NCI-H69 (cell line): ENCODE results near the gene EXOC4.
A peak's percentile ranks its signal among the peaks of the same experiment; 100 is the strongest.
"Not testable (repeated sequence)": the region's sequence is repeated elsewhere in the genome, so short reads cannot be mapped to it uniquely, and the experiment has no call there.

Source experiments
- DNase-seq: peaks from one replicate; lab custom pipeline; 2025; lab: John Stamatoyannopoulos, UW

EXOC4 gene

DNA sequence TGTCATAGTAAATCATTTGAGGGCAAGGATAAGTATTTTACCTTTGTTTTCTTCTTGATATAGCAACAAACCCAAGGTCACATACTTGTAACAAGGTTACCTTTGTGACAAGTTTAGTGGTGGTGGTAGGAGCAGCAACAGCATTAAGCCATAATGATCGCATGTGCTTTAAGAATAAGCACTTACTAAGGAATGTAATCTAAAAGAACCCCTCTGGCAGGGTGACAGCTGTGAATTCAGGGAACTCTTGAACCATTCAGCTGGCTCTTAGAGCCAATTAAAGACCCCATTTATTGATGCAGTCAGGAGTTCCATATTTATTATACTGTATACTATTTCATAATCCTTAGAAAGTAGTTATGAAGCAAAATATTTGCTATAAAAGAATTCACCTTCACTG is 370.8 kb downstream of the EXOC4 start:
- DNase-seq: peak; percentile 8

DNA sequence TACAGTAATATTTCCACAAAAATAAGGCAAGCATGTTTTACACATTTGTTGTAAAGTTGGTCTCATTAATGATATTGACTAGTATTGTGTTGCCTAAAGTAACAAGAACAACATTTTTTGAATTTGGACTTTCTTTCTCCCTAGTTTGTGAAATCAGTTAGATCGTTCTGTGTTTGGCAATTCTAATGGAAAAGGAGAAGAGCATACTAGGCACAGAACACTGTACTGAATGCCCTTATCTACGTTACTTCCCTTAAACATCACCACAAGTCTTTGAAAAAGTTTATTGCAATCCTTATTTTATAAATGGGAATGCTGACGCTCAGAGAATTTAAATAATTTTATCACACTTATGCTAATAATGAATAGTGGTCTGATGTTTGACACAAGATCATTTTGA is 372.2 kb downstream of the EXOC4 start:
- DNase-seq: no peak

DNA sequence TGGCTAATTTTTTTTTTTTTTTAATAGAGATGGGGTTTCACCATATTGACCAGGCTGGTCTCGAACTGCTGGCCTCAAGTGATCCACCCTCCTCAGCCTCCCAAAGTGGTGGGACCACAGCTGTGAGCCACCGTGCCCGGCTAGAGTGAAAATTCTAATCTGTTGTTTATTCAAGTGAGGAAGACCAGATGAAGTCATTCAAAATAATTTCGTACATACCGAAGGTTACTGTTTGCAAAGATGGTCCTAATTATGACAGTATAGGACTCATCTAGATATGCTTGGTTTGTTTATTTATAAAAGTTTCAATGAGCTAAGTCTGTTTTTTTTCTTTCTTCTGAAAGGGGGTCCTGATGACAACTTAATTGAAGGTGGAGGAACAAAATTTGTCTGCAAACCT is 376.8 kb downstream of the EXOC4 start:
- no peak for DNase-seq

DNA sequence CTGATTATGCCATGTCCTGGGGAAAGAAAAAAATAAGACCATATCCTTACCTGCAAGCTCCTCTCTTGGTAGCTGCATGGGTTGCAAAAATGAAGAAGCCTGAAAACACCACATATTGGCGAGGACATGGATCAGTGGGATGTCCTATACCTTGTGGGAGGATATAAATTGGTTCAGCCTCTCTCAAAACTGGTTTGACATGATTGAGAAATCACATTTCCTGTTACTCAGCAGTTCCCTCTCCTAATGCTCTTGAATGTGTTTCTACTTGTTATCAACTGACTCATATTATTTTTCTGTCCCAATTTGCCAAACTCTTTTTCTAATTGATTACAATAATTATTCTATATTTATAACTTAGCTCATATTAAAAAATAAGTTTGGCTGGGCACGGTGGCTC is 380.2 kb downstream of the EXOC4 start:
- DNase-seq: no peak

DNA sequence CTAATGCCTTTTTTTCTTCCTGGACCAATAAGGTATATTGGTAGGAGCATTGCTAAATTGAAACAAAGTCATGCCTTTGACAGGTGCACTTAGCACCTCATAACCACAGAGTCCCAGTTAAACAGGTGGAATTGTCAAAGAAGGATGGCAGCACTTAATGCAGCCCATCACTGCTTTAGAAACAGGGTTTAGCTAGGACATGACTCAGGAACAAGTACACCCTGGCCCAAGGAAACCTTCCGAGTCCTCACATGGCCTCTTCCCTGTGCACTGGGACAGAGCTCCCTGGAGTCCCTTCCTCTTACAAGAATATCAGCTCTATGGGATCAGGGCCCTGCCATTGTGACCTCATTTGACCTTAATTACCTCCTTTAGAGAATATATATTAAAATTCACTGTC is 382.7 kb downstream of the EXOC4 start:
- DNase-seq: no peak

DNA sequence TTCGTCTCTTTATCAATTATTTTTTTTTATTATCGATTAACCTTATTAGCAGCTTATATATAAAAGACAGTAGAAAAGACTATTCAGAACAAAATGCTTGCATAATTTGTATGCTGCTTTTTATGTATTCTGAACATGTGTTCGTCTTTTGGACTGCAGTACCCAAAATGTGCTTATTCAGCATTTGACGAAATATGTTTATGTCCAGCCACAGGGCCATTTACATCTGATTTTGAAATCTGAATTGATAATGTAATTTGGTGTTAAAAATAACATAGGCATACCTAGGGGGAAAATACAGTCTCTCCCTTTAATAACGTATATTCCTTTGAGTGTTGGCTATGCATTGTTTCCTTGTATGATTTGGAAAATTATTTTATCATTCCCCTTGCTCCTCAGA is 386.0 kb downstream of the EXOC4 start:
- no peak for DNase-seq

DNA sequence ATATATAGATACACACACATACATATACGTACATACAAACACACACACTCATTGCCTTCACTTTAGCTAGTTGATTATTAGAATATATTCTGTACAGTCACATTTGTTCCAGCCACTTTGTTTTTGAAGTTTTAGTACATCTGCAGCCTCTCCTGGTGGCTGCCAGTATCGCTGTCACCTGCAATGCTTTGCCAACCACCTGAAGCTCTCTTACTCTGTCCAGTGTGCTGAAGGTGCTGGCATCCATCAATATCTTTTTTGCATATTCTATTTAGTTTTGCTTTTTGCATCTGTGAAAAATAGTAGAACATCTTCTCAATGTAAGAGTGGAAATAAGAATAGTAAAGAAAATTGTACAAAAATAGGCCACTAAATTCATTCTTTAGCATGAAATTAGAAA is 388.6 kb downstream of the EXOC4 start:
- DNase-seq: no peak

DNA sequence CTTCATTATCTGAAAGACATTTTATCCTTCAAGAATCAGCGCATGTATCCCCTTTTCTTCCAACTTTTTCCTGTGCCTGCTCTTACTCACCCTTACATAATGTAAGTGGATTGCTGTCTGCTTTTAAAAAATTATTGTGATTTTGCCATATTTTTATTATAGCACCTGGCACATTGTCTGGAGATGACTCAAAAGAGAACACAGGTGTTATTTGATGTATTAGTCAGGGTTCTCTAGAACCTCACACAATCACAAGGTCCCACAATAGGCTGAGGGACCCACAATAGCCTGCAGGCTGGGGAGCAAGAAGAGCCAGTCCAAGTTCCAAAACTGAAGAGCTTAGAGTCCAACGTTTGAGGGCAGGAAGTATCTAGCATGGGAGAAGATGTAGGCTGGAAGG is 390.0 kb downstream of the EXOC4 start:
- DNase-seq: no peak

DNA sequence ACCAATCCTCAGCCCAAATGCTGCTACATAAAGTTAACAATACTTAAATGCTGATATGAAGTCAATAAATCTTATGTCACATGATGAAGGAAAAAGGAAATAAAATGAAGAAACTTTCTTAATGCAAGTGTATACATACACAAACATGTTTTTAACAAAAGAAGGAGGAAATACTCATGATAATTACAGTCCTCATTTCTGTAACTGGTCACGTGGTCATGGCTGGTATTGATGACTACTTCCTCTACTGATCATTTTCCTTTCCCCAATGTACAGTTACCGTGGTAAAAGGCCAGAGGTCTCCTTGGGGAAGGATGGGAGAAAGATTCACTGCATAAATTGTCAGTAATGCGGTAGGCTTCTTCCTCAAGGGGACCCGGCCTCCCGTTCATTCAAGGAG is 390.8 kb downstream of the EXOC4 start:
- not testable (repeated sequence) for DNase-seq

DNA sequence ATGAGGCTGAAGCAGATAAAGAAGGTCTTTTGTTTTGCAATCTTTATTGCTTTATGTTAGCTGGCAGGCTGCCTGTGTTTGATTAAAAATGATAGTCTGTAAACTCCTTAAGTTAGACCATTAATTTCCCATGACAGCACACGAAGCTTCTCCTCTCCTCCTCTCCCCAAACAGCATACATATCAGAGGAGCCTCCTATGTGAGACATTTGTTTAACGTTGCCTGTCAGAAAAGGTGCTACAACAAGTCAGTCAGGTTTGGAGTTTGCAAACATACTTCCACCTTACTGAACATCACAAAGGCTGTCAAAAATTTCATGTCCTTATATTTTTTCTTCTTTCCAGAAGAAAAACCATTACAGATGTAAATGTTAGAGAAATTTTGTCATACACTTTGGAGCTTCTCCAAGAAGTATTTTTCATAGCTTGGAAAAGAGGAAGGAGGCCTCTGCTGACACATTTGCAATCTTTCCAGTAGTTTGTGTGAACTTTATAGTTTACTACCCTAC is 393.1 kb downstream of the EXOC4 start:
- DNase-seq: peak; percentile 56

DNA sequence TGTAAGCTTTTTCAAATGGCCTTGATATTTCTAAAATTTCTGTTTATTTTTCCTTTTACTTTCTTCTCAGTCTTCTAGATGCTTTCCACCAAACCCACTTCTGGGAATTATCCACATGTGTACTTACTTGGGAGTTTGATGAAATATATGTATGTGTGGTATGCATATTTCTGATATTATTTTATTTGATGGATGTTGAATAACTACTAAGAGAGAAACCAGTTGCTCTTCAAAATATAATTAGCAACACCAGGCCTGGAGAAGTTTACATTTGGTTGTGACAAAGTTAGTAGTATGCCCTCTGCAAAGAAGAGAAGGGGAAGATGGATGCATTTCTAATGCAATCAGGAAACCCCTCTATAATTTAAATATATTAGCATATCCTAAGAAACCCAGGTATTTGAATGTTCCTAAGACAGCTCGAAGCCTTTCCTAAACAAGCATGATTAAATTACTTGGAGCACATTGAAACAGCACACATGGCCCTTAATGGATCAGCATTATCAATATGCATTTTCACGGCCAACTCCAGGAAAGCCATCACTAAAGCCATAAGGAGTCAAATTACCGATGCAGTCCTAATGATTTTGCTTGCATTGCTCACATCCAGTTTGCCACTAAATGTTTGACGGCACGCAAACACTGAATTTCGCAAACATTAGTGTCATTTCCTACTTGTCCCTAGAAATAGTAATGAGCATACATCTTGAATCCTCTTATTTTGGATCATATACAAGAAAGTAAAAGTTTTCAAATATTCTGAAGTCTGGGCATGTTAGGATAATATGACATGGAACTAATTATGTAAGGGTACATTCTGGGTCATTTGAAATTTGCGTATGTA is 393.8 kb downstream of the EXOC4 start:
- DNase-seq: no peak

DNA sequence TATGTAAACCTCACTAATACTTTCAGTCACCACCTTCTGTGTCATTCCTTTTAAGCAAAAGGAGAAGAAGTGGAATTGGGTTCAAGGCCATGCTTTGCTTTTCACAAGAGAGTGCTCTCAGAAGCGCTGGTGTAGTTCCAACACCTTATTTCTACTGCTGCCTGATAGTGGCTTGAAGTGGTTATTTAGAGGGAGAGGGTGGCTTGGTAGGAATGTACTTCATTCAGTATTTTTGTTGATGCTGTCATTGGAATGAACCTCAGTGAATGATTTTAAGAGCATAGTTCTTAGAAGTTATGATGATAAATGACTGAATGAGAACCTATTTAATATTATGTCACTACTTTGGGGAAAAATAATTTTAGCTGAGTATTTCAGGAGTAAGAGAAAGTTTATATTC is 396.7 kb downstream of the EXOC4 start:
- DNase-seq: no peak

DNA sequence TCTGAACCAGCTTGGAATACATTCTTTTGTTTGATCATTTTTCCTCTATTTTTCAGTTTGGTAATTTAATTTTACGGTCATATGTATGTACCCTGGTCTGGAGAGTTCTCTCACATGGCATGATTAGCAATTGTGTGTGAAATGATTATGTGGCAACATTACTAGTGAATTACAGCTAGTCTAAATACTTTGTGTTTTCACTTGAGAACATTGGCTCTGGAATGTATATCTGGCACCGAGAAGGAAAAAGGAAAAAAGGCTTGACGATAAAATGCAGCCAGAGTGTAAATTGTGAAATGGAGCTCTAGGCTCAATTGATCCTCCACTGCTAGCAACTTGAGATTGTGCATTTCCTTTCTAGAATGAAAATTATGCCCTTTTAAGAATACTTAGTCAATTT is 397.2 kb downstream of the EXOC4 start:
- DNase-seq: no peak

DNA sequence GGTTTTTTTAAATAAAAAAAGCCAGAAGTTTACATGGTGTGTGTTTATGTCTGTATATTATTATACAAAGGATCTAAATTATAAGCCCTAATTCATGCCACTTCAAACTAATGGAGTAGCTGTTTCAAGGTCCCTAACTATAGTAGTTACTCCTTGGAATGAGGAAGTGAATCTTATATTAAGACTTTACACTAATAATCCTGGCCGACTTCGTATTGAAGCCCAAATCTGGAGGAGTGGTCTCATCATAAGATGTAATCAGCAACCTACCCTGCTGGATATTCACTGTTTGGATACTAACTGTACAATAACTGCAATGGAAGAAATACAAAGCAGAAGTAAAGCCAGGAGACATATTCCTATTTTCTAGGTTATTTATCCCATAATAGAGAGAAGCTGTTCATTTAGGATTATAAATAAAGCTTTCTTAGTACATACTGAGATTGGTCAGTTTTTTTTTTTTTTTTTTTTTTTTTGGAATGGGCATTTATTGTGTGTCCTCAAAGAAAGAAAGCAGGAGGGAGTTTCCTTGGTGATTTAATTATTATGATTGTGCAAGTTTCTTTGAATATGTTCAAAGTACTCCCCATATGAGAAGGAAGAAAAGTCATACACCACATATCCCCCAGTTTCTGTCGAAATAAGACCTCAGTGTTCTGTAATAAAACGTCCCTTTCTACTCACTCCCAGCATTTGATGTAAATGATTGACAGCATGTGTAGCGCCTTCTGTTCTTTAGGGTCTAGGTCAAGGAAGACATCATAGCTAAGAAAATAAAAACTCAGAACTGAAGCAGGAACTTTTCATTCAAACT is 397.8 kb downstream of the EXOC4 start:
- DNase-seq: no peak

DNA sequence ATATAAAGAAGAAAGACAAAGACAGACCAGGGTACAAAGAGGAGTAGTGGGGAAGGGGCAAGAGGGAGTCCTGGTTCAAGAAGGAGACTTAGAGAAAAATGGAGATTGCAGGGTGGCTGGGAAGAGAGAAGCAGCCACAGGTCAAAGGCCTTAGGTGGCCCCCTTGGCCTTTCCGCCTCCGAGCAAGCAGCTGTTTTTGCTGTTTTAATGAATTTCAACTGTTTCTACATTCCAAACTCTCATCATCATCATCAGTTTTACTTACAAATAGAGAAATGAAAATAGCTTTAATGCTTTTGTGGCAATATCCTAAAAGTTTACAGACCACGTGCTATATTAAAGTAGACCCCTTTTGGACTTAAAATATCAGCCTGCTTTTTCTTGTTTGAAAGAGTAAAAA is 399.7 kb downstream of the EXOC4 start:
- no peak for DNase-seq

DNA sequence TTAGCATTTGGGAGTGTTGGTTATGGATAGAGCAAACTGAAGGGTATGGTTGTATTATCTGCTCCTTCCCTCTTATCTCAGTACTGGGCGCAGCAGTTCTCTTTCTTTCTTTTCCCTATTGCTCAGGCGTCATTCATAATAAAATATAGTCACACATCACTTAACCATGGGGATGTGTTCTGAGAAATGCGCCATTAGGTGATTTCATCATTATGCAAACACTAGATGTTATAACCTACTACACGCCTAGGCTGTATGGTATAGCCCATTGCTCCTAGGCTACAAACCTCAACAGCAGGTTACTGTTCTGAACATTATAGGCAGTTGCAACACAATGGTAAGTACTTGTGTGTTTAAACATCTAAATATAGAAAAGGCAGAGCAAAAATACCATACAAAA is 401.7 kb downstream of the EXOC4 start:
- no peak for DNase-seq

DNA sequence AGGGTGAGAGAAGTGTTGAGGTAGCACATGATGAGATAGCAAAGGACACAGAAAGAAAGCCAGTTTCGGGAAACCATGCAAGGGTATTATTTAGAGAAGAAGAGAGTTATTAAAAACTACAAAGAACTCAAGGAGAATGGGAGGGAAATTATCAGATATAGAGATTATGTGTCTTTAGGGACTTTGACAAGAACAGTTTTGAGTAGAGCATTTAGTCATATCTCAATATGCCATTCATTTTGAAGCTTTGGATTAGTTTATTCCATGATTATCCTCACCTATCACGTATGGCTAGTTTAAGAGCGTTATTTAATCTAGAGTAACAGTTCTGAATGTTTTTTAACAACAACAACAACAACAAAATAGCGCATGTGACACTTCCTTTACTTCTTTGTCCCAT is 409.4 kb downstream of the EXOC4 start:
- no peak for DNase-seq

DNA sequence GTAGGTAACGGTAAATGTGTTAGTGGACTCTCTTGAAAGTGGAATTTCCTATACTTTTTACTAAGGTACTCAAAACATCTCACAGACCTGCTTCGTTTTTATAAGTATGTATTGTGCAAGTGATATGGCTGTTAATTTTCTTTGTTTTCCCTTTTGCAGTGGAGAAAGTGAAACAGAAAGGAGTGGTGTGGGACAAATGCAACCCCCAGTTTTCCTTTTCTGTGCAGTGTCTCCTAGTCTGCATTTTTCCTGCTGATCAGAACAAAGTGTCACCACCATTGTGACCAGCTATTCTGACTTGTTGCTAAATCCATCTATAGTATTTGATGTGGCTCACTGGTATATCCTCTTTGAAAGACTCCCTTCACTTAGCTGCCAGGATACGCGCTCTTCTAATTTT is 410.0 kb downstream of the EXOC4 start:
- DNase-seq: no peak

DNA sequence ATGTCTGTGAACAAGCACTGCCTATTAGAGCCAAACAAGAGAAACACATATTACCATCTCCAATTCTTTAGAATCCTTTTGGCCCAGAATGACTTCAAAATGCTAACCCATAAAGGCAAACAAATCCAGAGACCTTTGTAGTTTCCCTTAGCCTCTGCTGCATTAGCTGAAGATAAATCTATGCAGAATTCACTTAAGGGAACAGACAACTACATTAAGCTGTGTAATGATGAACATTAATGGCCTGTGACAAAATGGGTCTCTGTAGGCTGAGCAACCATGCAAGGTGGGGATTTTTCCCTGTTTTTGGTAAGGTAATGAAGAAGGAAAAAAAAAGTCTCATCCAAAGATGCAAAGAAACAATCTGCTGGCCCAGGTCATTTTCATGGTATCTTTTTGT is 411.6 kb downstream of the EXOC4 start:
- peak; percentile 38 for DNase-seq

DNA sequence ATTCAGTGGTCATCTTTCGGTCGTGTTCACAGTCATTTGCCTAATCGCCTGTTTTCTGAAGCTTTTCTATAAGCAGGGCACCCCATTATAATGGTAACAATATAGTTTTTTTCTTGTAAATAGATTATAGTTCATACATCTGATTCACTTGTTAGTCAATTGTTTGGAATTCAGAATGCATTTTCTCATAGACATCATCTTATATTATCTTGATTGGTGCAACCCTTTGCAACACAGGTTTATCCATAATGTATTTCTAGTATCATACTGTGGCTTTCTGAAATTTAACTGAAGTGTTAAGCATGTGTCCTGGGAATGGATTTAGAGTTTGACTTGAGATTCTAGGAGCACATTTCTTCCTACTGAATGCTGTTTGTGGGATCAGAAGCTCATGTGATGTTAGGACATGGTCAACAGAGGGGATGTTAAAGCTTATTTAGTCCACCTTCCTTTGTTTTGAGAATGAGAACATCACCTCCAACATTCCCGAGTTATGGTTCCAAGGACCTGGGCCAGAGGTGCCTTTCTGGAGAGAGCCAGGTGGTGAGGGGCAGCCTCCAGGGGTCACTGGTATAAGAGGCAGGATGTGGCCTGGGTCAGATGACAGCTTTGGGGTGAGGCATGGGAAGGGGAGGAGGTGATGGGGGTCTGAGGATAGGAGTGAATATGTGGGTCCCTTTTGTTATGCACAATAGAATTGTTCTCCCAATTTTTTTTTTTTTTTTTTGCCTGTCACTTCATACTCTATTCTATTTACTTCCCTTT is 415.6 kb downstream of the EXOC4 start:
- DNase-seq: peak; percentile 19

DNA sequence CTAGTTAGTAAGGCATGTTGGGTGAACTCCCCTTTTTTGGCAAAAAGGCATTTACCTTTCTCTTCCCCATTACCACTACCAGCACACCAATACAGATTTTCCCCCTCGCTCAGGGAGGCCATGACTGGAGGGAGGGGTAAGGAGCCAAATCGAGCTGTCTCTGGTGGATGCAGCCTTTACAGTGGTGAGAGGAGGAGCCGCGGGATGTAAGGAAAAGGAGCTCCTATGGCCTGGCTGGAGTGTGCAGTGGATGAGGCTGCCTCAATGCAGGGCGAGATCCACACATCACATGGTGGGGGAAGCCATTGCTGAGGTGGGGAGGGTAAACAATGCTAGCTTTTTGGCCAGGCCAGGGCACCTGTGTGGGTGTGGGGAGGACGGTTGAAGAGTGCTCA is 416.2 kb downstream of the EXOC4 start:
- DNase-seq: no peak

DNA sequence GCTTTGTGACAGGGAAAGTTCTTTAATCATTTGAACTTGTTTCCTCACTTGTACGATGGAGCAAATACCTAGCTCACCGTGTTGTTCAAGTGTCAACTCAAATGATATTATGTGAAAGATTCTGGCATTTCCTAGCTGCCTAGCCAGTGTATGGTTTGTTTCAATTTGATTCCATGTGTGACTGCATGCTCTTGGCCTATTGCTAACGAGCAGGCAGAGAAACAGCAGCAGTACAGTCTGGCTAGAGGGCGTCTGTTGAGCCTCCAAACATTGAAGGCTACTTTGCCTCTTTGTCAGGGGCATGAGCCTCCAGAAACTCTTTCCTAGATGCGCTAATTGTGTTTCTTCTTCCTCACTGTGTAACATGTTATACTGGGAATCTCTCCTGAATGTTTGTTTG is 417.4 kb downstream of the EXOC4 start:
- DNase-seq: peak; percentile 22

DNA sequence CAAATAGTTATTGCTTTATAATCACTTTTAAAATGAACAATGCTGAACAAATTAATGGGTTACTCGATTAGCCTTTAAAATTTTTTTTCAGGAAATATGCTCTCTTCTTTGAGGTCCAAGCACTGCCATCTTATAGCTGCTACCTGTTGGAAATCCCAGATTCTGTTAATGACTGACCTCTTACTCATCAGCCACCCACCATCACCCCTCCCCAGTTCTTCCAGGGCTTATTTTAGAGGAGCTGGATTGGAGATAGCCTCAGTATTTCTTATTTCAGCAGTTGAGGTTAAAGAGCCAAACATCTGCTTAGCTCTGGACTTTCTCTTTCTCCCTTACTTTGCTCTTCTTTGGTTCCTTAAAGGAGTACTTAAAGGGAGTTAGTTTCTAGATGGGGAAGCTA is 420.0 kb downstream of the EXOC4 start:
- DNase-seq: peak; percentile 45
